SK-N-MC (cell line): Measurements from ENCODE around the gene ADAMTSL3.
"Not testable (repeated sequence)": the region's sequence is repeated elsewhere in the genome, so short reads cannot be mapped to it uniquely, and the experiment has no call there.

ENCODE experiments used
- DNase-seq: peaks from one replicate; pipeline ENCODE4 v3.0.0-alpha.2; 2011; ENCODE audit warnings: low read depth, low spot score
- H3K27ac ChIP-seq: fragments of 200-600 bp; sonication (generic); 2 replicates; pipeline ENCODE4 v1.5.1; 2016; ENCODE audit warnings: mixed run types
- H3K36me3 ChIP-seq: fragments of 200-600 bp; sonication (generic); 2 replicates; pipeline ENCODE4 v1.6.1; 2017; ENCODE audit warnings: antibody characterized with exemption, low read length, mixed read lengths; ENCODE audit not compliant: insufficient read depth
- H3K4me3 ChIP-seq: fragments of 200-600 bp; sonication (generic); 2 replicates; pipeline ENCODE4 v1.5.1; 2016
- H3K9ac ChIP-seq: fragments of 200-600 bp; sonication (generic); 2 replicates; pipeline ENCODE4 v1.8.0; 2017; ENCODE audit warnings: mixed run types, mixed read lengths; ENCODE audit not compliant: insufficient read length
- H3K9me3 ChIP-seq: fragments of 200-600 bp; sonication (generic); 2 replicates; pipeline ENCODE4 v1.6.1; 2017; ENCODE audit warnings: low read depth, mild to moderate bottlenecking, antibody characterized with exemption, low read length, moderate library complexity, mixed read lengths
- EZH2 ChIP-seq: fragments of 200-600 bp; sonication (generic); IDR thresholded peaks from one replicate; pipeline ENCODE4 v1.6.1; 2017; ENCODE audit warnings: antibody characterized with exemption
- FOXP2 ChIP-seq: optimal IDR thresholded peaks from 2 replicates; pipeline ENCODE3; 2011; ENCODE audit warnings: mild to moderate bottlenecking, moderate library complexity; ENCODE audit not compliant: insufficient read depth; ENCODE audit errors: extremely low read length, control extremely low read depth
- POLR2AphosphoS5 ChIP-seq: IDR thresholded peaks from 2 replicates; pipeline ENCODE4 v1.6.1; 2012; ENCODE audit warnings: mild to moderate bottlenecking, low read depth, low read length, borderline replicate concordance

Gene ADAMTSL3

DNA sequence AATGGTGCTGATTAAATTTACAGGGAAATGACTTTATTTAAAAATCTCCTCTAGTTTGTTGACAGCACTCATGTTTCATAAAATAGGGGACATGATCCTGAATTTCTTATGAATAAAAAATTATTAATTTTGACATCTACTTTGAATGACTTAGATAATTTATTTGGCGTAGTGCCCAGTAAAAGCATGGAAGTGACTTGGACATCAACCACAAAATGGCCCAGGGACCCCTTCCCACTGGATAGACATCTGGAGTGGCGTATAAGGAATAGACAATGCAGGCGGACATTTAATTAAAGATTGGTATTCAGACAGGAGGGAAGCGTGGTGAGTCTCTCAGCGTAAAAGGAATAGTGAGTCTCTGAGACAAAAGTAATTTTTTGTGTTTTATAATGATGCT is 79.8 kb downstream of the ADAMTSL3 start:
- no peak for DNase-seq
- Histone ChIP-seq H3K36me3 (no peaks in the 10 kb centered on the region), H3K4me3 (no peak overlapping the region), H3K9ac (no peak overlapping the region), H3K9me3 (peaks cover 3% of the 10 kb centered on the region; the same call in 1 of the 2 replicates), H3K27ac (no peak overlapping the region)
- TF ChIP-seq EZH2 (no peak), POLR2AphosphoS5 (no peak), FOXP2 (no peak)

DNA sequence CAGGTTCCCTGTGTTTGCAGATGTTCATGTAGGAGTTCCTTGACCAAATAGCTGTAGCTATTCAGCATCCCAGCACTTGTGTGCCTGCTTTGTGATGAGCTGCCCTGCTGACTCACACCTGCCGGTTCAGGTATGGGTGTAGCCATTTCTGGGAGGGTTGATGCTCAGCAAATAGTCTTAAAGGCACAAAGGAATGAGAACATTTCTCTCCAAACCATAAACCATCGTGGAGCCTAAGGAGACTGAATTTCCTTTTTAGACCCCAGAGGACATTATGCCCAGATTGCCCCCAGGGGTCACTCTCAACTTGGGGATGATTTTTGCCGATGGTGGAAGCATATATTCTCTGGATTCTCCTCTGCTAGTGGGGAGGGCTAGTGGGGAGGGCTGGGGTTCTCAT is 80.6 kb downstream of the ADAMTSL3 start:
- Histone ChIP-seq H3K9ac (no peak overlapping the region), H3K4me3 (no peak overlapping the region), H3K27ac (no peak overlapping the region), H3K36me3 (no peaks in the 10 kb centered on the region), H3K9me3 (peaks cover 3% of the 10 kb centered on the region; the same call in 1 of the 2 replicates)
- TF ChIP-seq EZH2 (no peak), POLR2AphosphoS5 (no peak)
- no peak for DNase-seq

- TF ChIP-seq FOXP2 (no peak), POLR2AphosphoS5 (no peak), EZH2 (no peak)
These were observed 85.7 kb downstream of the ADAMTSL3 start for GRCh38 chr15:83739629-83740028.

GRCh38 chr15:83745771-83746170 is 91.8 kb downstream of the ADAMTSL3 start:
- Histone ChIP-seq H3K4me3 (no peak overlapping the region), H3K9ac (no peak overlapping the region), H3K36me3 (no peaks in the 10 kb centered on the region), H3K9me3 (no peaks in the 10 kb centered on the region), H3K27ac (no peak overlapping the region)
- TF ChIP-seq POLR2AphosphoS5 (no peak), EZH2 (no peak), FOXP2 (no peak)
- DNase-seq = no peak

More at GRCh38 chr15:83739629-83740028, 85.7 kb downstream of the ADAMTSL3 start:
- no peak overlapping the region for H3K27ac ChIP-seq
- H3K9me3 ChIP-seq = no peaks in the 10 kb centered on the region
- no peaks in the 10 kb centered on the region for H3K36me3 ChIP-seq
- DNase-seq = no peak
- H3K9ac ChIP-seq = no peak overlapping the region
- no peak overlapping the region for H3K4me3 ChIP-seq

GRCh38 chr15:83746231-83746630 is 92.3 kb downstream of the ADAMTSL3 start:
- Histone ChIP-seq H3K27ac (no peak overlapping the region), H3K4me3 (no peak overlapping the region), H3K9me3 (no peaks in the 10 kb centered on the region), H3K9ac (no peak overlapping the region), H3K36me3 (no peaks in the 10 kb centered on the region)
- TF ChIP-seq POLR2AphosphoS5 (no peak), EZH2 (no peak), FOXP2 (no peak)
- no peak for DNase-seq

GRCh38 chr15:83747050-83747717 is 93.3 kb downstream of the ADAMTSL3 start:
- Histone ChIP-seq H3K9me3 (no peaks in the 10 kb centered on the region), H3K4me3 (no peak overlapping the region)
- TF ChIP-seq EZH2 (no peak), POLR2AphosphoS5 (no peak), FOXP2 (no peak)

DNA sequence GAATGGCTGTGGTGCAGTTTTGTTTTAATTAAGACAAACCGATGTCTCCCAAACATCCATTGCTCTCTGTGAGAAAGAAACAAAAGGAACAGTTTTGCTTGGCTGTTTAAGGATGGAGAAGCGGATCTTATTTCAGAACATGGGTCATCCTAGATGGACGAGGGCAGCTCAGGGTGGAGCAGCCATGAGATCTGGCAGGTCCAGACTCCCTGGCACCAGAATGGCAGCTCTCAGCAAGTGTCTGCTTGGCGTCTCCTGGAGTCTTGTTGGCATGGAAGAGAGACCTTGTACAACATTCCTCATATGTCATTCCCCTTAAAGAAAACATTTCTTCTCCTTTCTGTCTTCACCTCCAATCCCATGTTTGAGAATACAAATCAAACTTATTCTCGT is 93.8 kb downstream of the ADAMTSL3 start:
- H3K27ac ChIP-seq = no peak overlapping the region
- no peak for DNase-seq
- no peak overlapping the region for H3K4me3 ChIP-seq

More at GRCh38 chr15:83747050-83747717, 93.3 kb downstream of the ADAMTSL3 start:
- no peak for DNase-seq
- no peaks in the 10 kb centered on the region for H3K36me3 ChIP-seq
- no peak overlapping the region for H3K9ac ChIP-seq
- H3K27ac ChIP-seq = no peak overlapping the region

DNA sequence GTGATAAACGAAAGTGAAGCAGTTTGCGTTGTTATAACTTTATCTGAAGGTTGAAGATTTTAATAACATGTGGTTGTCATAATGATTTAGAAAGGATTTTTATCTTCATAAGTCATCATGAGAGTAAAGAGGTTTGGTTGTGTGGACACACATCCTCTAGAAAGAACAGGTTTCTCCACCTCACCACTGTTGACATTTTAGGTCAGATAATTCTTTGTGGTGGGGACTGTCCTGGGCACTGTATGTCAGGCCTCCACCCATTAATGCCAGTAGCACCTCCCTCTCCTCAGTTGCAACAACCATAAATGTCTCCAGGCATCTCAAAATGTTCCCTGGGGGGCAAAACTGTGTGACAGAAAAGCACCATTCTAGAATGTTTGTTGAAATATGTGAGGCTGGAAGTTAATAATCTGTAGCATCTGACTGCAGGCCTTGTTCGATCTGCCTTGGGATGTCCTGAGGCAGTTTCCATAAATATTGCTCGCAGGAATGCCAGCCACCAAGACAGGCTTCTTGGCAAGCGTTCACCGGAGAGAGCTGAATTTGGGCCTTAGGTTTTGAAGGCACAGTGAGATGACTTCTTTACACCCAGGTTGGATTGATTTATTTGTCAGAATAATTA is 100.1 kb downstream of the ADAMTSL3 start:
- no peaks in the 10 kb centered on the region for H3K9me3 ChIP-seq
- no peak for TF ChIP-seq EZH2
- TF ChIP-seq FOXP2 = no peak
- TF ChIP-seq POLR2AphosphoS5 = no peak
- H3K27ac ChIP-seq = no peak overlapping the region
- no peak for DNase-seq
- H3K9ac ChIP-seq = no peak overlapping the region
- H3K36me3 ChIP-seq = no peaks in the 10 kb centered on the region
- H3K4me3 ChIP-seq = no peak overlapping the region

More for the DNA sequence above, 93.8 kb downstream of the ADAMTSL3 start:
- no peak for TF ChIP-seq POLR2AphosphoS5
- TF ChIP-seq EZH2 = no peak
- no peak for TF ChIP-seq FOXP2
- no peak overlapping the region for H3K9ac ChIP-seq
- no peaks in the 10 kb centered on the region for H3K36me3 ChIP-seq
- no peaks in the 10 kb centered on the region for H3K9me3 ChIP-seq

DNA sequence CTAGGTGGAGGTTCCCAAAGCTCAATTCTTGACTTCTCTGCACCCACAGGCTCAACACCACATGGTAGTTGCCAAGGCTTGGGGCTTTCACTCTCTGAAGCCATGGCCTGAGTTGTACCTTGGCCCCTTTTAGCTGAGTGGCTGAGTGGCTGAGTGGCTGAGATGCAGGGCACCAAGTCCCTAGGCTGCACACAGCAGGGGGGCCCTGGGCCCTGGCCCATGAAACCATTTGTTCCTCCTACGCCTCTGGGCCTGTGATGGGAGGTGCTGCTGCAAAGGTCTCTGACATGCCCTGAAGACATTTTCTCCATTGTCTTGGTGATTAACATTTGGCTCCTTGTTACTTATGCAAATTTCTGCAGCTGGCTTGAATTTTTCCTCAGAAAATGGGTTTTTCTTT is 103.4 kb downstream of the ADAMTSL3 start:
- H3K9ac ChIP-seq, H3K27ac ChIP-seq, H3K4me3 ChIP-seq, H3K36me3 ChIP-seq, H3K9me3 ChIP-seq, DNase-seq: not testable (repeated sequence)
